Ishikawa (cell line): ENCODE measurements around the gene LHFPL2.

Experiments
- CEBPB ChIP-seq: IDR thresholded peaks from 2 replicates; pipeline ENCODE4 v1.6.1; 2012
- CREB1 ChIP-seq: IDR thresholded peaks from 2 replicates; pipeline ENCODE4 v1.6.1; 2012; ENCODE audit warnings: low read depth
- EGR1 ChIP-seq: IDR thresholded peaks from 2 replicates; pipeline ENCODE4 v1.6.1; 2012
- EP300 ChIP-seq: IDR thresholded peaks from 2 replicates; pipeline ENCODE4 v1.6.1; 2012; ENCODE audit warnings: borderline replicate concordance
- FOXM1 ChIP-seq: IDR thresholded peaks from 2 replicates; pipeline ENCODE4 v1.6.1; 2012; ENCODE audit warnings: low read depth, borderline replicate concordance
- MAX ChIP-seq: IDR thresholded peaks from 2 replicates; pipeline ENCODE4 v1.6.1; 2012
- NFIC ChIP-seq: IDR thresholded peaks from 2 replicates; pipeline ENCODE4 v1.6.1; 2012
- RAD21 ChIP-seq: IDR thresholded peaks from 2 replicates; pipeline ENCODE4 v1.6.1; 2012; ENCODE audit warnings: low read depth
- REST ChIP-seq: IDR thresholded peaks from 2 replicates; pipeline ENCODE4 v1.6.1; 2012; ENCODE audit warnings: low read depth, mild to moderate bottlenecking
- TAF1 ChIP-seq: IDR thresholded peaks from 2 replicates; pipeline ENCODE4 v1.6.1; 2012; ENCODE audit warnings: low read depth, mild to moderate bottlenecking
- TCF12 ChIP-seq: IDR thresholded peaks from 2 replicates; pipeline ENCODE4 v1.6.1; 2012; ENCODE audit warnings: low read depth
- TEAD4 ChIP-seq: IDR thresholded peaks from 2 replicates; pipeline ENCODE4 v1.6.1; 2012
- USF1 ChIP-seq: IDR thresholded peaks from 2 replicates; pipeline ENCODE4 v1.6.1; 2012
- YY1 ChIP-seq: IDR thresholded peaks from 2 replicates; pipeline ENCODE4 v1.6.1; 2012; ENCODE audit warnings: low read depth
- ZBTB7A ChIP-seq: IDR thresholded peaks from 2 replicates; pipeline ENCODE4 v1.6.1; 2012; ENCODE audit warnings: low read depth

Gene LHFPL2

GRCh38 chr5:78618303-78618702 is 30.3 kb downstream of the LHFPL2 start:
- no peak for TF ChIP-seq NFIC
- TF ChIP-seq ZBTB7A: no peak
- TF ChIP-seq CEBPB: no peak
- TF ChIP-seq CREB1: no peak
- TF ChIP-seq EP300: no peak
- TF ChIP-seq RAD21: no peak
- TF ChIP-seq TCF12: no peak
- no peak for TF ChIP-seq FOXM1
- no peak for TF ChIP-seq REST
- TF ChIP-seq TAF1: no peak
- no peak for TF ChIP-seq YY1
- TF ChIP-seq EGR1: no peak
- TF ChIP-seq USF1: no peak
- TF ChIP-seq MAX: no peak
- no peak for TF ChIP-seq TEAD4

- TF ChIP-seq YY1 (no peak), TAF1 (no peak), TCF12 (no peak), ZBTB7A (no peak), USF1 (no peak), REST (no peak), MAX (no peak), CEBPB (no peak)
These were observed 32.9 kb downstream of the LHFPL2 start for GRCh38 chr5:78615697-78616096.

GRCh38 chr5:78614816-78615215 is 33.8 kb downstream of the LHFPL2 start:
- TF ChIP-seq EGR1 (no peak), RAD21 (no peak), USF1 (no peak), EP300 (no peak), MAX (no peak), TCF12 (no peak), TAF1 (no peak), CEBPB (no peak), YY1 (no peak), FOXM1 (no peak), CREB1 (no peak)

GRCh38 chr5:78613756-78614155 is 34.8 kb downstream of the LHFPL2 start:
- TF ChIP-seq EGR1 (no peak), CREB1 (no peak), TEAD4 (no peak), REST (no peak), YY1 (no peak), EP300 (no peak), TCF12 (no peak), NFIC (no peak), RAD21 (no peak), USF1 (no peak), CEBPB (no peak), ZBTB7A (no peak), TAF1 (no peak), FOXM1 (no peak), MAX (no peak)
